ENCODE measurements around the gene PSAP.

The PSAP gene

GRCh38 chr10:71806704-71807556 is 44.1 kb downstream of the PSAP start:
- no peak for DNase-seq

DNA sequence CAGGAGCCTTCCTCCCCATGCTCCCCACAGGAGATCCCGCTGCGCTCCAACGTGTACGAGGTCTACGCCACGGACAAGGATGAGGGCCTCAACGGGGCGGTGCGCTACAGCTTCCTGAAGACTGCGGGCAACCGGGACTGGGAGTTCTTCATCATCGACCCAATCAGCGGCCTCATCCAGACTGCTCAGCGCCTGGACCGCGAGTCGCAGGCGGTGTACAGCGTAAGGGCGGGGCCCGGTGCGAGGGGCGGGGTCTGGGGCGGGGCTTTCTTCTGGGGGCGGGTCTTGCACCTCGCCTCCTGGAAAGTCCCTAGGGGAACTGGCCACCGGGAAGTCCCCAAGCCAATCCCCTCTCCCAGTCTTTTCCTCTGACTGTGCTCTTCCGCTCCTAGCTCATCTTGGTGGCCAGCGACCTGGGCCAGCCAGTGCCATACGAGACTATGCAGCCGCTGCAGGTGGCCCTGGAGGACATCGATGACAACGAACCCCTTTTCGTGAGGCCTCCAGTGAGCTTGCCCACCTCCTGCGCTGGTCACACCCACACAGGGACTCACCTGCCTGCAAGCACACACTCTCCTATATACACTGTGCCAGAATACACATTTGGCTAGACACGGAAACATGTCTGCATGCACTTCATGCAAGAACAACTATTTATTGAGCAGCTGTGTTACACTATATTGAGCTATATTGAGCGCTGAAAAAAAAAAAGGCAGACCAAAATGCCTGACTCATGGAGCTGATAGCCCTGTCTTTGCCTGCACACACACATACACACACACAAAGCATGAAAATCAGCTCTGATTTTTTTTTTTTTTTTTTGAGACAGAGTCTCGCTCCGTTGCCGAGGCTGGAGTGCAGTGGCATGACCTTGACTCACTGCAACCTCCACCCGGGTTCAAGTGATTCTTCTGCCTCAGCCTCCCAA is 45.0 kb downstream of the PSAP start:
- peak; percentile 5 for DNase-seq

DNA sequence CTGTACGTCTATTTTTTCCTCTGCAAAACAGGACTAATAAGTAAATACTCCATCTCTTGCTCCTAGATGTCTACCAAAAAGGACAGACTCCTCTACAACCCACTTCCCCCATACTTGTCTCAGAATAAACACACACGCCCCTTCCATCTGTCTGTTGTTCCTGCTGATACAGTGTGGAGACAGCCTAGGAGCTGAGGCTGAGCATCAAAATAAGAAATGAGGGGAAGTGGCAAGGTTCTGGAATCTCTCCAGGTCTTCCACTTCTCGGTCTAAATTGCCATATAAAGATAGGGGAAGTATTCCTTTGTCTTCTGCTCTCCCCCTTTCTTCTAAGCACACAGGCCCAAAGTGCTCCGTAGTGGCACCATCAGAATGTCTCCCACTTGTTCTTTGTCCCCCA is 47.0 kb downstream of the PSAP start:
- DNase-seq = no peak

GRCh38 chr10:71802715-71803488 is 48.1 kb downstream of the PSAP start:
- DNase-seq = no peak

GRCh38 chr10:71802235-71802634 is 48.8 kb downstream of the PSAP start:
- DNase-seq = no peak

GRCh38 chr10:71801361-71801760 is 49.7 kb downstream of the PSAP start:
- no peak for DNase-seq

- DNase-seq = no peak
Measured at GRCh38 chr10:71799608-71800453, 51.2 kb downstream of the PSAP start.

- no peak for DNase-seq
Measured at GRCh38 chr10:71799112-71799511, 51.9 kb downstream of the PSAP start.

DNA sequence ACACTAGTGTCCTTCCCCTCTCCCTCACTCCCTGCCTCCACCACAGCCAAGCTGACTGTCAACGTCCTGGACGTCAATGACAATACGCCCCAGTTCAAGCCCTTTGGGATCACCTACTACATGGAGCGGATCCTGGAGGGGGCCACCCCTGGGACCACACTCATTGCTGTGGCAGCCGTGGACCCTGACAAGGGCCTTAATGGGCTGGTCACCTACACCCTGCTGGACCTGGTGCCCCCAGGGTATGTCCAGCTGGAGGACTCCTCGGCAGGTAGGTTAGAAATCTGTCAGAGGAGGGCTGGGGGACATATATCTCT is 52.8 kb downstream of the PSAP start:
- DNase-seq = no peak

- no peak for DNase-seq
Measured at GRCh38 chr10:71797533-71798307, 53.3 kb downstream of the PSAP start.

- DNase-seq = no peak
Measured at GRCh38 chr10:71796749-71797405, 54.2 kb downstream of the PSAP start.

DNA sequence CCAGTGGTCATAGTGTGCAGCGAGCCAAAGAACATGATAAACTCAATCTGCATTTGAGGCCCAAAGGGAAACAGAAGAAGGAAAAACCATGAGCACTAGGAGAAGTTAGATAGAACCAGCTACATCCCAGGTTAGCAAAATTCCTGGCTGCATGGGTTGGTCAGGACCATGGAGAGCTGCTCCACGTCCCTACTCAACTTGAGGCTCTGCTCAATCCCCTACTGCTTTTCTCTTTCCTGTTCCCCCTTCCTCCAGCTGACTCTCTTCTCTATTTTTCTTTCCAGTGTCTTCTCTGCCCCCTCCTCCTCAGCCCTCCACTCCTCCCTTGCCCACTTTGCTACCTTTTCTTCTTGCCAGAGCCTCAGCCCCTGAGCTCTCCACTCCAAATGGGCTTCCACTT is 55.8 kb downstream of the PSAP start:
- no peak for DNase-seq

DNA sequence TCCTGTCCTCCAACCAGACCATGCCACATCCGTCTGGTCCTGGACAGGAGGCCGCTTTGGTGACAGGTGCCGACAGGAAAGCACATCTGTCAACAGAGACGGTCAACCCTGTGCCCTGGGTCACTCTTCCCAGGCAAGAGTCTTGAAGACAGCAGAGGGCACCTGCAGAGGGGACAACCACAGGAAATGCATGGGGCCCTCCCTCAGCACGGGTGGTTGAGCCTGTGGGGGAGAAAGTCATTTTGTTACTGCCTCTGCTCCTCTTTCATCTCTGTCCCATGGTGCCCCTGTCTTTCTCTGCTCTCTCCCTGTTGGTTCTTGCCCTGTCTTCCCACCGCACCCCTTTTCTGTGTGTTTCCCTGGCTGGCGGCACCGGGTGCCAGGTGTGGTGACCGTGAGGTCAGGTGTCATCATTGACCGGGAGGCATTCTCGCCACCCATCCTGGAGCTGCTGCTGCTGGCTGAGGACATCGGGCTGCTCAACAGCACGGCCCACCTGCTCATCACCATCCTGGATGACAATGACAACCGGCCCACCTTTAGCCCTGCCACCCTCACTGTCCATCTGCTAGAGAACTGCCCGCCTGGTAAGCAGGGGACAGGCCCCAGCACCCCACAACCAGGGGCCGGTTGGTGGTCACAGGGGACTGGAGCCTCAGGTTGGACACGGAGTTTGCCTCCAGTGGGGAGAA is 60.2 kb downstream of the PSAP start:
- DNase-seq = no peak

DNA sequence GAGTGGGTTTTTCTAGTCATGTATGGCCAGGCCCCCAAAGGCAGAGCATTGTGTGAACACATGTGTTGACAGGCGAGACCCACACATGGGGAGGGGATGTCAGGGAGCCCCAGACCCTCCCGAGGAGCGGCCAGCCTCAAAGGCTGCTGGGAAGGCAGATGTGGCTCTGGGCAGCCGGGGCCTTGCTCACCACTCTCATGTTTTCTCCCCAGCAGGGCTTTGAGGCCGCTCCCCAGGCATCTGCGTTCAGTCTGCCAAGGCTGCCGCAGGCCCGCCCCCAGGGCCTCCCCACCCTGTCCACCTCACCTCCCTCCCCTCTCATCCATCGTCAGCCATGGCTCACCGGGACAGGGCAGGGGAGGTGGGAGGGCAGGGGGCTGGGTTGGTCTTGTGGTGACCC is 61.2 kb downstream of the PSAP start:
- DNase-seq = no peak

- DNase-seq = no peak
Measured at GRCh38 chr10:71788954-71789353, 62.1 kb downstream of the PSAP start.

DNA sequence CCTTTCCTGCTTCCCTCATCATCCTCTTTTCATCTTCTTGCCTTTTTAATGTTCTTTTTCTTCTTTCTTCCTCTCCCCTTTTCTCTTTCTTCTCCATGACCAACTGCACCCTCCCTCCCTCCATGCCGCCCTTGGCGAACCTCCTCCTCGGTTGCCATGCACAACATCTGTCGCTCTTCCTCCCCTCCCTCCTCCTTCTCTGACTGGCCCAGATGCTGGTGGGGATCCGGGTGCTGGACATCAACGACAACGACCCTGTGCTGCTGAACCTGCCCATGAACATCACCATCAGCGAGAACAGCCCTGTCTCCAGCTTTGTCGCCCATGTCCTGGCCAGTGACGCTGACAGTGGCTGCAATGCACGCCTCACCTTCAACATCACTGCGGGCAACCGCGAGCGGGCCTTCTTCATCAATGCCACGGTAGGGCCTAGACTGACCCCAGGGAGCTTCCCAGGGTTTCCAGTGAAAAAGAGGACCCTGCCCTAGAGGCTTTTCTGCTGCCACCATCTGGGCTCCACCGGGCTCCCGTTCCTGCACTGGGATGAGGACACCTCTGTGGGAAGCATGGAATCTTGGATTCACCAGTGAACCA is 66.3 kb downstream of the PSAP start:
- DNase-seq = no peak

- no peak for DNase-seq
Measured at GRCh38 chr10:71783917-71784678, 67.0 kb downstream of the PSAP start.

- no peak for DNase-seq
Measured at GRCh38 chr10:71782917-71783490, 68.0 kb downstream of the PSAP start.
